HG03354 (cell line): ENCODE data around the gene ORAI3.
"Not testable (repeated sequence)": the region's sequence is repeated elsewhere in the genome, so short reads cannot be mapped to it uniquely, and the experiment has no call there.

Source experiments
- ATAC-seq: cut with Tn5 transposase; IDR thresholded peaks from one replicate; pipeline ENCODE4 v1.9.1; 2021; ENCODE audit warnings: mild to moderate bottlenecking; ENCODE audit not compliant: unreplicated experiment, poor library complexity, severe bottlenecking

The ORAI3 gene

GRCh38 chr16:30922960-30923535 lies 25.8 kb upstream of the ORAI3 start:
- peak; percentile 70 for ATAC-seq

- ATAC-seq = no peak
Measured at GRCh38 chr16:30923554-30924075, 25.3 kb upstream of the ORAI3 start, which contains the start of gene FBXL19. Gene FBXL19, plus strand, starts transcription at chr16:30923572. Its CDS starts 2,183 bp downstream, at chr16:30925755.

- no peak for ATAC-seq
Measured at GRCh38 chr16:30924076-30924912, 24.6 kb upstream of the ORAI3 start.

- no peak for ATAC-seq
Measured at GRCh38 chr16:30924913-30925631, 23.8 kb upstream of the ORAI3 start.

GRCh38 chr16:30925632-30925987 lies 23.3 kb upstream of the ORAI3 start:
- no peak for ATAC-seq

- ATAC-seq = no peak
Measured at GRCh38 chr16:30925995-30926811, 22.7 kb upstream of the ORAI3 start.

- ATAC-seq = no peak
Measured at GRCh38 chr16:30926937-30927788, 21.7 kb upstream of the ORAI3 start.

GRCh38 chr16:30927789-30928378 lies 21.0 kb upstream of the ORAI3 start:
- no peak for ATAC-seq

- ATAC-seq = no peak
Measured at GRCh38 chr16:30928390-30928789, 20.5 kb upstream of the ORAI3 start.

GRCh38 chr16:30929167-30929566 lies 19.7 kb upstream of the ORAI3 start:
- ATAC-seq = no peak

- ATAC-seq = no peak
Measured at GRCh38 chr16:30930160-30930571, 18.7 kb upstream of the ORAI3 start.

GRCh38 chr16:30931068-30931650 lies 17.7 kb upstream of the ORAI3 start:
- ATAC-seq = no peak

- ATAC-seq = no peak
Measured at GRCh38 chr16:30934827-30935557, 13.9 kb upstream of the ORAI3 start.

- ATAC-seq = no peak
Measured at GRCh38 chr16:30937692-30938091, 11.2 kb upstream of the ORAI3 start.

GRCh38 chr16:30939571-30939970 lies 9.3 kb upstream of the ORAI3 start:
- not testable (repeated sequence) for ATAC-seq

GRCh38 chr16:30941600-30942425 lies 7.1 kb upstream of the ORAI3 start:
- peak; percentile 94 for ATAC-seq

GRCh38 chr16:30942426-30942806 lies 6.5 kb upstream of the ORAI3 start:
- no peak for ATAC-seq
